Panc1 (cell line): ENCODE results near the gene TNFAIP3. TPM values are rescaled to one million over a fixed set of nuclear protein-coding genes. Genes with fewer than 3 reads are reported as not detected.

Source experiments
- ATAC-seq: fragments of 200-7000 bp; cut with Tn5 transposase; 2 replicates; pipeline ENCODE4 v1.9.1; 2020; ENCODE audit warnings: mild to moderate bottlenecking, moderate library complexity
- BruUV-seq: library from RNA; stranded (reverse); fragments of 400-500 nt; replicated peaks from 2 replicates; lab custom pipeline; 2021; lab: Mats Ljungman, UMichigan
- CTCF ChIA-PET: fragments of 300-600 bp; sonication (Branson Sonifier 250); formaldehyde crosslinking; loops from one replicate; lab custom pipeline; 2022; ENCODE audit warnings: antibody characterized with exemption; lab: Charles Lee
- POLR2A ChIA-PET: fragments of 300-600 bp; sonication (Branson Sonifier 250); formaldehyde crosslinking; loops from one replicate; lab custom pipeline; 2022; ENCODE audit warnings: antibody characterized with exemption; lab: Charles Lee
- DNase-seq: peaks from one replicate; pipeline ENCODE4 v3.0.0-alpha.2; 2010; ENCODE audit warnings: low read depth, low spot score
- H3K27ac ChIP-seq: 2 replicates; pipeline ENCODE4 v1.5.1; 2011; ENCODE audit warnings: mild to moderate bottlenecking, low read length, inconsistent platforms
- H3K27me3 ChIP-seq: fragments of 200-500 bp; sonication (Bioruptor generic); 2 replicates; pipeline ENCODE4 v1.6.0; 2014; ENCODE audit warnings: low read length, inconsistent platforms; ENCODE audit not compliant: control insufficient read depth, insufficient read depth
- H3K36me3 ChIP-seq: fragments of 200-500 bp; sonication (Bioruptor generic); 2 replicates; pipeline ENCODE4 v1.5.1; 2014; ENCODE audit warnings: inconsistent platforms, mild to moderate bottlenecking, low read length, moderate library complexity; ENCODE audit not compliant: control insufficient read depth, insufficient read depth
- H3K4me1 ChIP-seq: 2 replicates; pipeline ENCODE4 v1.5.1; 2011; ENCODE audit warnings: inconsistent platforms, mild to moderate bottlenecking, low read length, moderate library complexity; ENCODE audit not compliant: control insufficient read depth, insufficient read depth
- H3K4me3 ChIP-seq, 2 experiments: 2 replicates each; pipeline ENCODE4 v1.5.1; 2011 to 2012; ENCODE audit warnings: low read depth in 2 of 2, low read length in 2 of 2, mild to moderate bottlenecking in 2 of 2, inconsistent platforms in 1 of 2, moderate library complexity in 1 of 2
- H3K9me3 ChIP-seq: fragments of 200-500 bp; sonication (Bioruptor generic); 2 replicates; pipeline ENCODE4 v1.5.1; 2014; ENCODE audit warnings: low read depth, mild to moderate bottlenecking, inconsistent platforms, low read length, moderate library complexity; ENCODE audit not compliant: control insufficient read depth, insufficient read depth
- POLR2AphosphoS5 ChIP-seq: IDR thresholded peaks from 2 replicates; pipeline ENCODE4 v1.6.1; 2012; ENCODE audit warnings: mild to moderate bottlenecking, low read depth, low read length, moderate library complexity
- SIN3A ChIP-seq: IDR thresholded peaks from 2 replicates; pipeline ENCODE4 v1.6.1; 2012; ENCODE audit warnings: low read depth, mild to moderate bottlenecking, low read length, moderate library complexity, borderline replicate concordance; ENCODE audit not compliant: insufficient read depth
- TCF7L2 ChIP-seq: IDR thresholded peaks from 2 replicates; pipeline ENCODE4 v1.6.1; 2011; ENCODE audit warnings: mild to moderate bottlenecking, low read depth, low read length, inconsistent platforms
- in situ Hi-C: cut with HindIII; loops from 2 replicates; pipeline ENCODE4 v1.10.0; 2016; ENCODE audit warnings: low sequenced_read_pairs, low pct_unique_long_range_greater_than_20kb
- intact Hi-C: fragments of 100-400 bp; cut with micrococcal nuclease; formaldehyde crosslinking; loops from one replicate; pipeline ENCODE4 v1.10.0; 2022; ENCODE audit not compliant: unreplicated experiment
- total RNA-seq: library from RNA; stranded (reverse); gene quantifications from one replicate; pipeline ENCODE4 v1.2.1, GENCODE V29; 2021; ENCODE audit not compliant: unreplicated experiment
- TF ChIP-seq, protein P1 (sequence below), 2 experiments: IDR thresholded peaks; 2 replicates each; pipeline ENCODE4 v1.6.1; 2011 to 2012; ENCODE audit warnings: low read depth in 2 of 2, control low read depth in 1 of 2, low read length in 1 of 2, mild to moderate bottlenecking in 1 of 2, moderate library complexity in 1 of 2; ENCODE audit not compliant: insufficient read depth in 1 of 2
- TF ChIP-seq, protein P2 (sequence below): fragments of 450-650 bp; IDR thresholded peaks from 2 replicates; pipeline ENCODE4 v1.5.1; 2017; ENCODE audit warnings: mild to moderate bottlenecking

Gene TNFAIP3
- total RNA-seq, 1 experiment from 2014 or later = 15.0 TPM

DNA sequence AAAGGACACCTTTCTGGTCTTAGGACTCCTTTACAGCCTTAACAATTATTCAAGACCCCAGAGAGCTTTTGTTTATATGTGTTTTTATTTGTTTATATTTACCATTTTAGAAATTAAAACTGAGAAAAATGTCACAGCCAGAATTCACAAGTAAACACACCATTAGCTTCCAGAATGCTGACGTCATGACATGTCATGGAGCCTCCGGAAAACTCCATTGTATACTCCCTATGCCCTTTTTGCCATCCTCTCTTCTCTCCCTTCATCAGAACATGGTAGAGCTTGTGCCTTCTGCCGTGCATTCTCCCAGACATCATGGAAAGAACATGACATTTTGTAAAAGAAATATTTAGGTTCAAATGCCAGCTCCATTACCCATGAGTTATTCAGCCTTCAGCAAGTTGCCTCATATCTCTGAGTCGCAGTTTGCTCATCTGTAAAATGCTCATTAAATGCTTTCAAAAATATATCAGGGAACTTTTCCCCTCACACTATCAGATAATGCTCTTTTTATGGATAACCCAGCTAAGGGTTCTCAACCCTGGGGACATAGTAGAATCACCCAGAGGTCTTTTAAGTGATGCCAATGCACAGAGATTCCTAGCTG, 27.8 kb downstream of the TNFAIP3 start:
- Histone ChIP-seq H3K27me3 (no peaks in the 10 kb centered on the region), H3K4me3 (no peak overlapping the region), H3K27ac (no peak overlapping the region), H3K4me1 (no peaks in the 10 kb centered on the region), H3K36me3 (no peaks in the 10 kb centered on the region), H3K9me3 (no peaks in the 10 kb centered on the region)
- peak; percentile 65; the same call in 1 of the 2 replicates for ATAC-seq
- intact Hi-C loops = no loop called here
- TF ChIP-seq, protein P1, sequence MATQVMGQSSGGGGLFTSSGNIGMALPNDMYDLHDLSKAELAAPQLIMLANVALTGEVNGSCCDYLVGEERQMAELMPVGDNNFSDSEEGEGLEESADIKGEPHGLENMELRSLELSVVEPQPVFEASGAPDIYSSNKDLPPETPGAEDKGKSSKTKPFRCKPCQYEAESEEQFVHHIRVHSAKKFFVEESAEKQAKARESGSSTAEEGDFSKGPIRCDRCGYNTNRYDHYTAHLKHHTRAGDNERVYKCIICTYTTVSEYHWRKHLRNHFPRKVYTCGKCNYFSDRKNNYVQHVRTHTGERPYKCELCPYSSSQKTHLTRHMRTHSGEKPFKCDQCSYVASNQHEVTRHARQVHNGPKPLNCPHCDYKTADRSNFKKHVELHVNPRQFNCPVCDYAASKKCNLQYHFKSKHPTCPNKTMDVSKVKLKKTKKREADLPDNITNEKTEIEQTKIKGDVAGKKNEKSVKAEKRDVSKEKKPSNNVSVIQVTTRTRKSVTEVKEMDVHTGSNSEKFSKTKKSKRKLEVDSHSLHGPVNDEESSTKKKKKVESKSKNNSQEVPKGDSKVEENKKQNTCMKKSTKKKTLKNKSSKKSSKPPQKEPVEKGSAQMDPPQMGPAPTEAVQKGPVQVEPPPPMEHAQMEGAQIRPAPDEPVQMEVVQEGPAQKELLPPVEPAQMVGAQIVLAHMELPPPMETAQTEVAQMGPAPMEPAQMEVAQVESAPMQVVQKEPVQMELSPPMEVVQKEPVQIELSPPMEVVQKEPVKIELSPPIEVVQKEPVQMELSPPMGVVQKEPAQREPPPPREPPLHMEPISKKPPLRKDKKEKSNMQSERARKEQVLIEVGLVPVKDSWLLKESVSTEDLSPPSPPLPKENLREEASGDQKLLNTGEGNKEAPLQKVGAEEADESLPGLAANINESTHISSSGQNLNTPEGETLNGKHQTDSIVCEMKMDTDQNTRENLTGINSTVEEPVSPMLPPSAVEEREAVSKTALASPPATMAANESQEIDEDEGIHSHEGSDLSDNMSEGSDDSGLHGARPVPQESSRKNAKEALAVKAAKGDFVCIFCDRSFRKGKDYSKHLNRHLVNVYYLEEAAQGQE (IDR thresholded peaks at IDR 0.05; ENCODE audit: insufficient read depth in 1 of 2, low read depth in 2 of 2, low read length in 1 of 2) = no peak
- TF ChIP-seq POLR2AphosphoS5 (no peak), TCF7L2 (no peak), SIN3A (no peak)
- TF ChIP-seq, protein P2, sequence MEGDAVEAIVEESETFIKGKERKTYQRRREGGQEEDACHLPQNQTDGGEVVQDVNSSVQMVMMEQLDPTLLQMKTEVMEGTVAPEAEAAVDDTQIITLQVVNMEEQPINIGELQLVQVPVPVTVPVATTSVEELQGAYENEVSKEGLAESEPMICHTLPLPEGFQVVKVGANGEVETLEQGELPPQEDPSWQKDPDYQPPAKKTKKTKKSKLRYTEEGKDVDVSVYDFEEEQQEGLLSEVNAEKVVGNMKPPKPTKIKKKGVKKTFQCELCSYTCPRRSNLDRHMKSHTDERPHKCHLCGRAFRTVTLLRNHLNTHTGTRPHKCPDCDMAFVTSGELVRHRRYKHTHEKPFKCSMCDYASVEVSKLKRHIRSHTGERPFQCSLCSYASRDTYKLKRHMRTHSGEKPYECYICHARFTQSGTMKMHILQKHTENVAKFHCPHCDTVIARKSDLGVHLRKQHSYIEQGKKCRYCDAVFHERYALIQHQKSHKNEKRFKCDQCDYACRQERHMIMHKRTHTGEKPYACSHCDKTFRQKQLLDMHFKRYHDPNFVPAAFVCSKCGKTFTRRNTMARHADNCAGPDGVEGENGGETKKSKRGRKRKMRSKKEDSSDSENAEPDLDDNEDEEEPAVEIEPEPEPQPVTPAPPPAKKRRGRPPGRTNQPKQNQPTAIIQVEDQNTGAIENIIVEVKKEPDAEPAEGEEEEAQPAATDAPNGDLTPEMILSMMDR = no peak
- DNase-seq = no peak
- in situ Hi-C loops = no loop called here
- ChIA-PET CTCF (interaction anchor here (0.6 kb wide), 1 partner anchor 69 kb away, joined by 5 read pairs; no protein-coding TSS in a partner anchor), POLR2A (interaction anchor here (0.6 kb wide), 1 partner anchor 31 kb away, joined by 4 read pairs; no protein-coding TSS in a partner anchor)
- BruUV-seq = no TSS peak

DNA sequence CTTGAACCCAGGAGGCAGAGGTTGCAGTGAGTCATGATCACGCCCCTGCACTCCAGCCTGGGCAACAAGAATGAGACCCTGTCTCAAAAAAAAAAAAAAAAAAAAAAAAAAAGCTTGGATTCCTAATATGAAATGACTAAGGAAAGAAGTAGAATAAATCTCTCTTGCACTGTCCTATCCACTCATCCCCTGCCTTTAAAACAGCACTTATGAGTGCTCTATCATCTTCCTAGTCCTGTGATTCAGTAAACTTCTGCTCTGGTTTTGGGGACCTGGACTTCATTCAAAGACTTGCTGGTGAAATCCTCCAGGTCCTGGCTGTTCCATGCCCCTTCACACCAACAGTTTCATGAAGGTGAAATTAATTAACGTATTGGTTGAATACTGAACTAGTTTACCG, 29.6 kb downstream of the TNFAIP3 start:
- Histone ChIP-seq H3K4me3 (no peak overlapping the region), H3K27ac (no peak overlapping the region), H3K4me1 (no peaks in the 10 kb centered on the region), H3K9me3 (no peaks in the 10 kb centered on the region), H3K36me3 (no peaks in the 10 kb centered on the region), H3K27me3 (no peaks in the 10 kb centered on the region)
- DNase-seq (no peak), ATAC-seq (no peak)
- in situ Hi-C loops = no loop called here
- ChIA-PET CTCF (no interaction called here), POLR2A (no interaction called here)
- no TSS peak for BruUV-seq
- intact Hi-C loops = no loop called here
- TF ChIP-seq, protein P1 (IDR thresholded peaks at IDR 0.05; ENCODE audit: insufficient read depth in 1 of 2, low read depth in 2 of 2, low read length in 1 of 2) = no peak
- TF ChIP-seq POLR2AphosphoS5 (no peak), TCF7L2 (no peak), SIN3A (no peak)
- TF ChIP-seq, protein P2 = no peak
